Limb (tissue), 2 donors: ENCODE data around the gene TSEN54.
"Not testable (repeated sequence)": the region's sequence is repeated elsewhere in the genome, so short reads cannot be mapped to it uniquely, and the experiment has no call there.

ENCODE experiments used
- DNase-seq, 2 donors: peaks; one replicate each; pipeline ENCODE4 v3.0.0-alpha.2; 2016; ENCODE audit errors: extremely low spot score in 2 of 2

Gene TSEN54

DNA sequence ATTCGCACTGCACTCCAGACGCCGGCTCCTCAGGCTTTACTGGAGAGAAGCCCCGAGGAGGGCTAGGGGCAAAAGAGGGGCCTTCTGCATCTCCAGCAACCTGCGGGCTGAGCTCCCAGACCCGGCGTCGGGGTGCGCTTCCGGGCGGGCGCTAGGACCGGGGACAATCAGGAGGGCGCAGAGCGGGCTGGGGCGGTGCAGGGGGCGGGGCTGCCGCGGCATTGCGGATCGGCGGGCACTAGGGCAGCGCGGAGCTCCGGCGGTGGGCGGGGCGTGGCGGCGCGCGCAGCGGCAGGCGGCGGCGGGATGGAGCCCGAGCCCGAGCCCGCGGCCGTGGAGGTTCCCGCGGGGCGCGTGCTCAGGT lies at the start of gene TSEN54:
TSS of gene TSEN54 (plus strand) at position 274 of the 364 bp plus-strand sequence. CDS start at position 307, 33 bp downstream.
- peak; percentile 93 to 97 for DNase-seq

DNA sequence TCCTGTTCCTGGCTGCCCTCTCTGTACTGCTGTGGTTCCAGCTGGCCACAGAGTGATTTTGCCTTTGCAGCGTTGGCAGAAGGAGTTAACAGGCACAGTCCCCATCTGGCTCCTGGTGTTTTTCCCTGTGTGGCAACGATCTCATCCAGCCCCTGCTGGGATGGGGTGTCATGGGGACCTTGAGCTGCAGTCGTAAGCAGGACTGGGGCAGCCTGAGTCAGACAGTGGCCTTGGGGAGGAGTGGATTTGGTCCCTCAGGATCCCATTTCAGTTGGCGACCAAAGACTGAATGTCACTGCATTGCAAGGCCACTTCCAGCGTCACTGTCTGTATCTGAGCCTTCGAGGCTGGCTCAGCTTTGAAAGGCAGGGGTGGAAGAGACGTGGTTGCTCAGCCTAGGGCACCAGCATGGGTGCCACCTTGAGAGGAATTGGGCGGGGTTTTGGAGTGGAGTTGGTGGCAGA lies 48.0 kb upstream of the TSEN54 start:
- DNase-seq, result no peak

DNA sequence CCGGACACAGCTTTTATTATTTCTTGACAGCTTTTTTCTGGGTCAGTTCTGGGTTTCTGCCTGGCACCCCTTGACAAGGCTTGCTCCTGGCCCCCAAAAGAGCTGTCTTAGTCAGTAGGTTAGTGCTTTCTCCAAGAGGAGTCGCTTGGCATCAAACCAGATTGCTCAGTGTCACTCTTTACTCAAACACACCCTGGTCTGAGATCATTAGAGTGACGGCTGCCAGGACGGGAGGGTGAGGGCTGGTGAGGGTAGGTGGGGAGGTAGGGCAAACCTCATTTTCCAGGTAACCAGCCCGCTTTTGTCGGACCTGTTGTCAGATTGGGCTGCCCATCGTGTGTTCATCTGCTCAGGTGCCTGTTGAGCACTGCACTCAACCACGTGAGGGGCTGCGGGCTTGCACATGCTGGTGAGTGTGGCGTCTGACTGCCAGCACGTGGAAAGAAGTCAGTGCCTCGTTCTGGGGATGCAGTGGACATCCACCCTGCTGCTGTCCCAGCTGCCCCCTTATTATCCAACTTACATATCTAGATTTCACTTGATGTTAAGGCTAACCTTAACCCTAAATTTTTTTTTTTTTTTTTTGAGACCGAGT lies 47.5 kb upstream of the TSEN54 start:
- no peak for DNase-seq

DNA sequence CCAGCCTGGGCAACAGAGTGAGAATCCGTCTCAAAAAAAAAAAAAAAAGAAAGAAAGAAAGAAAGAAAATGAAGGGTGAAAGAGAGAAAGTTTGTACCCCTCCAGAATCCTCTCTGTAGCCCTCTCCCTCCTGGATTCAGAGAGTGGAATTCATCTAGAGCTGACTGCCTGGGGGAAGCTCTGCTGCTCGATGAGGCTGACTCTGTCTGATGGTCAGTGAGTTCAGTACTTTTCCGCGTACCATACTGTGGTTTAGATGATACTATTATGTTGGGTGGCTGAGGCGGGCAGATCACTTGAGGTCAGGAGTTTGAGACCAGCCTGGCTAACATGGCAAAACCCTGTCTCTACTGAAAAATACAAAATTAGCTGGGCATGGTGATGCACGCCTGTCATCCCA lies 45.1 kb upstream of the TSEN54 start:
- no peak for DNase-seq

DNA sequence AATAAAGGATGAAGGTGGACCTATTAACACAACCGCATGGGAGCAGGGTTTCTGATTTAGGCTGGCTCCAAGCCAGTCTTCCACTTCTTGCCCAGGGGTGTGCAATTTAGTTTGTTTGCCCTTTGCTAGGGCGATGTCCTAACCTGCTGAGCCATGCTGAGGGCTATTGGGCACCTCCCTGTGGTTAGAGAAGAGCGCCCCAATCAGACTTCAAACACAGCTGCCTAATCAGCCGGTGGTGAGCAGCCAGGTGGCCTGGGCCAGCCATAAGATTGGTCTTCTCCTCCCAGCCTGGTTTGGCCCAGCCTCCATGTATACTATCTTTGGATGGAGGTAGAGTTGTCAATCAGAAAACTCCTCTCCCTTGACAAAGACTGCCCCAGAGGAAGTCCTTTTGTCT lies 44.2 kb upstream of the TSEN54 start:
- DNase-seq, result no peak

DNA sequence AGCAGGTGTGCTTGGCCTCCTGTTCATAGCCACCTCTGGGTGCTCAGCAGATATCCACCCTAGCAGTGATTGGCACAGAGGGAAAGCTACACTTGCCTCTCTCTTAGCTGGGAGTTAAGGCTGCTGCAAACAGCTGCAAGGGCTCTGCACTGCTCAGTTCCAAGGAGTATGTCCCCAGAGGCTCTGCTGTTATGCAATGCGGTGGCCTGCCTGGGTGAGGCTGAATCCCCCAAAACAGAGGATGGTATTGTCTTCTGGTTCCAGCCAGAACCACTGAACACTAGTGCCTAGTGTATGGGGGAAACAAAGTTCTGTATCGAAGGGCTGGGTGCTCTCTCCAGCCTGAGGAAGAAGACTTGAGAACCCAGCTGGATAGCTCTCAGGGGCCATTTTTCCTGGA lies 43.1 kb upstream of the TSEN54 start:
- DNase-seq, result no peak

DNA sequence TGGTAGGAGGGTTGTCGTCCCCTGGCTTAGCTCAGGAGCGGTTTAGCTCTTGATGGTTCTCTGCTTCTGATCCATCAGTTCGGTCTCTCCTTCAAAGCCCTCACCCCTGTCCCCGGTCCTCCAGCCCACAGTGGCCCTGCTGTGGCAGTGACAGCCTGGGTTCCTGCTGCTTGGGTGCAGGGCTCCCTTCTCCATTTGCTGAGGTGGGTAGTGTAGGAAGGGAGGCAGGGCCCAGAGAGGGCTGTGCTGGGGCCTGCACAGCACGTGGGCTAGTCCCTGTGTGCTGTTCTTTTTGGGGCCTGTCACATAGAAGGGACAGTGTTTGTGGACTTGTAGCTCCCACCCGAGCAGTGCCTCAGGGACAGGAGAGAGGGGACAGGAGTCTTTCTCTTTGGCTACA lies 41.6 kb upstream of the TSEN54 start:
- DNase-seq, result no peak

DNA sequence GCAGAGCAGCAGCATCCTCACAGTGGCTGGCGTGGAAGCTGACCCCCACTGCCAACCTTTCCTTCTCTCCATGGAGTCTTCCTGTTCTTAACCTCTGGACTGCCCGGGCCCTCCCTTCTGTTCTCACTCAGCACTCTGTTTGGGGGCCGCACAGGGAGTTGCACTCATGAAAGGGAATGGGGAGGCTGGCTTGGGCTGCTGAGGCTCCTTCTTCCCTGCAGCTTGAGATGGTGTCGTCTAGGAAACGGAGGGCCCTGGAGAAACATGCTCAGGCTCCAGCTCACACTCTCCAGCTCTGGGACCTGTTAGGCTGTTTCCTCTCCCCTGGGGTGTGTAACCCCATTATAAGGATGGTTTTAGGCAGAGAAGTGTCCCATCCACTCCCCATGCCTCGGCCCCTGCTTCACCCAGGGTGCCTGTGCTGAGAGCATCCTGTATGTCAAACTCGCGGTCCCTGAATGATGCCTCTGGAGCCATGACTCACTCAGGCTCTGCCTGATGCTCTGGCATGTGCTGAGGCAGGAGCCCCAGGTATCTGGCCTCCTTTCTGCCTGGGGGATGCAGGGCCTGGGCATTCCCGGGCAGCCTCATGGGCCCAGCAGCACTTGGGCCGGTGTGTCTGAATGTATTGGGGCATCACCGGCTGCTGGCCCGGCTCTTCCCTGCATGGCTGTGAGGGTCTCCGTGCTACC lies 41.0 kb upstream of the TSEN54 start:
- DNase-seq, result no peak

DNA sequence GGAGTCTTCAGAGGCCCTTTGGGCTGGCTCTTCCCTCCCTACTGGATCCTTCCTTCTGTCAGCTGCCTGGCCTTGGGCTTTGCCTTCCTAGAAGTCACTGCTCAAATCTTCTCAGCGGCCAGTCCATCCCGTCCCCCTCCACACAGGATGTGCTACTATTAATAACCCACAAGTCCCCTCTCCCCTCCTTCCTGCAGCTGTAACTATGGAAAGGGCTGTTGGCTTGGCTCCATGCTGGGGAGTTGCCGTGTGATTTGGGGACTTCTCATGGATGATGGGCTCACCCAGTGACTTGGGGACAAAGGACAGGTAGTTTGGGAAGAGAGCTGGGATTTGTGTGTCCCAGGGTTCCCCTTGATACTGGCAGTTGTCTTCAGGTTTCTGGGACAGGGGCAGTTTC lies 40.5 kb upstream of the TSEN54 start:
- DNase-seq, result peak in 1 of 2 donors; percentile 69

DNA sequence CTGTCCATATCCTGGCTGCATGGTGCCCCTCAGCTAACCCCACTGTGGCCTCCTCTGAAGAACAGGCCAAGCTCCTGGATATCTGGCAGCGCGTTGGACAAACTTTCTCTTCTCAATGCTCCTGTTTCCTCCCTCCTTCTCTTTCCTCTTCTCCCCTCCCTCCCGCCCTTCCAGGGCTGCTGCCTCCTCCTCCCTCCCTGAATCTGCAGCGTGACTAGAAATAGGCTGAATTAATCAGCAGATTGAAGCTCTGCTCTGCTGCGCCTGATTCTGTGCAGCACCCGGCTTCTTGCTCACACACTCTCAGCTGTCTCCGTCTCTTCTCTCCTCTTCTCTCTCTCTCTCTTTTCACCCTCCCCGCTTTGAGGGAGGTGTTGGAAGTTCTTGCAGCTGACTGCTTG lies 40.1 kb upstream of the TSEN54 start:
- peak in 1 of 2 donors; percentile 40 for DNase-seq

DNA sequence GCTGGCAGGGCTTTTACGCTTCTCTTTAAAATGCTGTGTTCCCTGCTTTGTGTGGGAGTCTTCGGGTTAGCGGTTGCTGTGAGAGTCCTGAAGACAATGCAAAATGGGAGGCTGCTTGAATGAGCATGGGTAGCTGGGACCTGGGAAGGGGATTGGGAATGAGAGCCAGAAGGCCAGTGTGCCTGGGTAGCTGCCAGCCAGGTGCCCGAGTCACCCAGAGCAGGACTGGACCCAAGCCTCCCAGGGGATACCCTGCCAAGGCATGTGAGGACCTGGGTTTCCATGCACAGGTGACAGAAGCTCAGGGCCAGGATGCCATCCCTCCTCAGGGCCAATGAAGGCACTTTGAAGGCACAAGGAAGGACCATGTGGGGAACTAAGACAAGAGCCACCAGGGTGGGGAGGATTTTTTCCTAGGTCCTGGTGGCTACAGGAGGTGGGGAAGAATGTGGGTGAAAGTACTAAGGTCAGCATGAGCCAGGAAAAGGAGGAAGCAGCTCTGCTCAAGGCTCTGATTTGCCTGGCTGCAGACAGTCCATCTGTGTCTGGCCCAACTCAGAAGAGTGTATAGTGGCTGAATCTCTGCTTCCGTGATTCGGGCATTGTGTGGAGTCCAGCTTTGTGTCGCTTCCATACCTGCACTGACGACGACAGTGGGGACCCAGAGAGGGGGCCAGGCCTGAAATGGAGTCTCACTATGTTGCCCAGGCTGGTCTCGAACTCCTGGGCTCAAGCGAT lies 39.4 kb upstream of the TSEN54 start:
- DNase-seq, result no peak

DNA sequence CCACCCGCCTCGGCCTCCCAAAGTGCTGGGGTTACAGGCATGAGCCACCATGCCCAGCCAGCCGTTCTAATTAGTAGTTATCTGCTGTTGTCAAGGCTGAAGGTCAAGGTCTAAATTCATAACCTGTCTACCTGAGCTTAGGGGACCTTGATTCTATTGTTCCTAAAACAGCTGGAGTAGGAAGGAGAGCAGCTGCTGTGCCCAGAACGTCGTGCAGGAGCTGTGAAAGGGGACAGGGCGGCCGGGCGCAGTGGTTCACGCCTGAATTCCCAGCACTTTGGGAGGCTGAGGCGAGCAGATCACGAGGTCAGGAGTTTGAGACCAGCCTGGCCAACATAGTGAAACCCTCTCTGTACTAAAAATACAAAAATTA lies 38.9 kb upstream of the TSEN54 start:
- DNase-seq, result not testable (repeated sequence)

DNA sequence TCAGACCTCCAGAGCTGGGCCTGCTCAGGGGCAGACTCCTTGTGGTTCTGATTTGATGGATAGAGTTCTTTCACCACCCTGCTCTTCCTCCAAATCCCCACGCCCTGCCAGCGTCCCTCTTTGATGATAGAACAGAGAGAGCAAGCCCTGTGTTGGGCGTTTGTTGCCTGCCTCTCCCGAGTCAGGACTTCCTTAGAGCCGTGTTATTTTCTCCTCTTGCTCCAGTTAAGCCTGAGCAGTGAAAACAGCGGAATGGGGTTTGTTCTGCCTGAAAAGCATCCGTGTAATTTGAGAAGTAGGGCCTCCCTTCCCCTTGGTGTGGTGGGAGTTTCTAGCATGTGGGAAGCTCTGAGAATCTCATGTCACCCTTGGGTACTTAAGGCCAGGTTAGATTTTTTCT lies 37.8 kb upstream of the TSEN54 start:
- no peak for DNase-seq

DNA sequence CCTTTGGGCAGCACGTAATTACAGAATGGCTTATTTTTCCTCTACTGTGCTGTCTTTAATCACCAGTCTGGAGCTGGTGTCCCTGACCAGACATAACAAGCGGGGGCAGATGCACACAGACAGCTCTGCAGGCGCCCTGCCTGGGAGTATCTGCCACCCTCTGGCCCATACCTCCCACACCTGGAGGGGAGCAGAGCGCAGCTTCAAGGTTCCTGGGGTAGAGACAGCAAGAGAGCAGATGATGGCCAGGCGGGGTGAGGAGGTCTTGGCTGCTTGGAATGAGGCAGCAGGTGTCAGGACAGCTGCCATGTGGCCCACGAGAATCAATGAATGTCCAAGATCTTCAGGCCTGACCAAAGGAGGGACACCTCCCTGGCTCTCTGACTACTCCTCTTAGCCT lies 36.0 kb upstream of the TSEN54 start:
- peak in 1 of 2 donors; percentile 16 for DNase-seq

DNA sequence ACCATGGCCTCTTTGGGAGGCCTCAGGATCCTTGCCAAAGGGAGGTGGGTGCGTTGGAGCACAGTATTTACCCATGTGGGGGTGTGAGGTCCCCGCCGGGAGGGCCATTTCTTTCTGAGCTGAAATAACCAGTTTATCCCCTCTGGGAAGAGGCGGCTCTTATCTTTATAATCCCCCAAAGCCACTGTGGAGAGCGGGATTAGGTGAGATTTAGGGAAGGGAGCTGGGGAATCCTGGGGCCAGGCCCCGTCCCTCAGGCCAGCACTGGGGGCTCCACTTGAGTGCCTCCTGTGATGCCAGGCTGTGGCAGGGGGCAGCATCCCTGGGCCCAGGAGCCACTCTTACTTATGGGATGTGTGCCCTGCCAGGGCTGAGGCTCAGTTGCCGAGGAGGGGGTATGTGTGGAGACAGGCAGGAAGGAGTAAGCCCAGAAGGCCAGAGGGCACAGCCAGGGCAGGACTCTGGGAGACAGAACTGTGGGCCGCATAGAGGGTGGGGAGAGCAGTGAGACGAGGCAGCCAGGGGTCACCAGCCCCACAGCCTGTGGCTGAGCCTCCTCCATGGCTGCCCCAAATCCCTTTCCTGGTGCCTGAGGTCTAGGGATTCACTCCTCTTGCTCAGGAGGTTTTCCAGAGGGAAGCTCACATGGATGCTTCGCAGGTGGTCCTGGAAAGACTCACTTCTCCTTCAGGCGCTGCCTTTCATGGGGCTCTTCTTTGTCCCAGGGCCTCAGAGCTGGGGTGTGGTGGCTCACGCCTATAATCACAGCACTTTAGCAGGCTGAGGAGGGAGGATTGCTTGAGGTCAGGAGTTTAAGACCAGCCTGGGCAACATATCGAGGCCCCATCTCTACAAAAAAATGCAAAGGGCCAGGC lies 34.9 kb upstream of the TSEN54 start:
- DNase-seq, result no peak

DNA sequence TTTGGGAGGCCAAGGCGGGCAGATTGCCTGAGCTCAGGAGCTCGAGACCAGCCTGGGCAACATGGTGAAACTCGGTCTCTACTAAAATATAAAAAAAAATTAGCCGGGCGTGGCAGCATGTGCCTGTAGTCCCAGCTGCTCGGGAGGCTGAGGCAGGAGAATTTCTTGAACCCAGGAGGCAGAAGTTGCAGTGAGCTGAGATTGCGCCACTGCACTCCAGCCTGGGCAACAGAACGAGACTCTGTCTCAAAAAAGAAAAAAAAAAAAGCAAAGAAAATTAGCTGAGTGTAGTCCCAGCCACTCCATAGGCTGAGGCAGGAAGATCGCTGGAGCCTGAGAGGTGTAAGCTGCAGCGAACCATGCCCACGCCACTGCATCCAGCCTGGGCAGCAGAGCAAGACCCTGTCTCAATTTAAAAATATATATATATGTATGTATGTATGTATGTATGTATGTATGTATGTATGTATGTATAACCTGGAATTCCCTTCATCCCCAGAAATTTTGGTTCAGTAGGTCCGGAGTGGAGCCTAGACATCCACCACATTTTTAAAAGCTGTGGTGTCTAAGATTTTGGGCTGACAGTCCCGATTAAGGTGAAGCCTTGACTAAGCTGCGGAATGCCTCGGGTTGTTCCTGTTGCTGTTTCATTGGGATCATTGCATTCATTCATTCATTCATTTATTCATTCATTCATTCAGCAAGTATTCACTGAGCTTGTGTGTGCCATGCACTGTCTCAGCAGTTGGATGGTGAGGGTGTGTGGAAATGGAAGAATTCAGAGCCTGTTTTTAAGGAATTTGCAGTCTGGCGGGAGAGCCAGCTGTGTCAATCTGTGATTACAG lies 34.0 kb upstream of the TSEN54 start:
- no peak for DNase-seq

DNA sequence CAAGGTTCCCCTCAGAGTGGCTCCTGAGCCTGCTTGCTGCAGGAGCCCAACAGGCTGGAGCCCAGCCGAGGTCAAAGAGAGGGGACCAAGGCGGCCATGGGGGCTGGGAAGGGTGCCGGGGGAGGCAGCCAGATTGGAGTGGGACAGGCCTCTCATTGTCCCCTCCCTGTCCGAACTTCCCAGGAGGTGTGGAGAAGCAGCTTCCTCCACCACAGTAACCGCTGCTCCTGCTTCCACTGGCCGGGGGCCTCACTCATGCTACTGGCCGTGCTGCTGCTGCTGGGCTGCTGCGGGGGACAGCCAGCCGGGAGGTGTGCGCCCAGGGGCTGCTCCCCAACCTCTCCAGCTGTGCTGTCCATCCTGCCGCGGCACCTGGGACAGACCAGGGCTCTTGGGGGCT lies 30.6 kb upstream of the TSEN54 start:
- DNase-seq, result no peak

DNA sequence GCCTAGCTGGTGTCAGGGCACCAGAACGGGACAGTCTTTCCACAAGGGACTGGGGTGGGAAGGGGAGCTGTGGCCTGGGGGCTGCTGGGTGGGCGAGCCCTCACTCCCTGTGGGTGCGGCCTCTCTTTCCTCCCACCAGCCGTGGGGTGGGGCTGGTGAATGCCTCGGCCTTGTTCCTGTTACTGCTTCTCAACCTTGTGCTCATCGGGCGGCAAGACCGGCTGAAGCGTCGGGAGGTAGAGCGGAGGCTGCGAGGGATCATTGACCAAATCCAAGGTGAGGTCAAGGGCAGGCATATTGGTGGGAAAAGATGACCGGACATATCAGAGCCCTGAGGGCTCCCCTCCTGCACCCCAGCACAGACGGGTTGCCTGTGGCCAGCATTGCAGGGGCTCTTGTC lies 30.2 kb upstream of the TSEN54 start:
- no peak for DNase-seq

DNA sequence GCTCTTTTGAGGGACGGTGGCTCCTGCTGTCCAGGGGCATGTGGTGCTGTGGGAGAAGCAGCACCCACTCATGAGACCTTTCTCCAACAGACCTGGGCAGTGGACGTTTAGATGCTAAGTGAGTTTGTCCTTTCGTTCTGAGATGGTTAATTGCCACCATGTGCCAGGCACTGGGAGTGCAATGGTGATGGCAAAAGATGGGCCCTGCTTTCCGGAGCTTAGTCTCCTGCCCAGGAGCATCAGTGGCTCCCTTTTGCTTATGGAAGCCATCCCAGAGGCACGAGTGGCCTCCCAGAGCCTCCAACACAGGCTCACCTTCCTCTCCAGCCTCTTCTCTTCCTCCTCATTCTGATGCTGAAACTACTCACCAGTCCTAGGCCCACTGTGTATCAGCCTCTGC lies 29.4 kb upstream of the TSEN54 start:
- no peak for DNase-seq

DNA sequence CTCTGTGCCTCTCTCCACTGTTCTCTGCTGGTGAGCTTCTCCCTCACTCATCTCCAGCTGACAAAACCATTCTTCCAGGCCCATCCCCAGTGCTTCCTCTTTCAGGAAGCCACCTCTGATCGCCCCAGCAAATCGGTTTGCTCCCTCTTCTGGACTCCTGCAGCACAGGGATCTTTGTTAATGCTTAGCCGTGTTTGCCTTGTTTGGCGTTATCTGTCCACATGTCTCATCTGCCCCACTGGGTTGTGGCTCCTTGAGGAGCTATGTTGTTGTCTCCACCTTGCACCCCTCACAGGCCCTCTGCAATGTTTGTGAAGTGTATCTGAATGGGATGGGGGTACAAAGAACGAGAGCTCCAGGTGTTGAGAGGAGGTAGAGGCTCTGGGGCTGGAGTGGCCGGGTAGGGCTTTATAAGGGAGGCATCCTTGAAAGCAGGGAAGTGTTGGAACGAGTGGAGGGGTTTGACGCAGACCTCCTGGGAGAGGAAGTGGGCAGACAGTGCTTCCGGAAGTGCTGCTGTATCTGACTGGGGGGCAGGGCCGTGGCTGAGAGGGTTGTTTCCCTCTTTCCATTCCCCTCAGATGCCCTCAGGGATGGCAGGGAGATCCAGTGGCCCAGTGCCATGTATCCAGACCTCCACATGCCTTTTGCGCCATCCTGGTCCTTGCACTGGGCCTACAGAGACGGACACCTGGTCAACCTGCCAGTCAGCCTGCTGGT lies 28.8 kb upstream of the TSEN54 start:
- no peak for DNase-seq
